Tibial nerve (tissue), 4 donors: ENCODE measurements around the gene GABPB1. TPM values are rescaled to one million over a fixed set of nuclear protein-coding genes. Genes with fewer than 3 reads are reported as not detected.
A peak's percentile ranks its signal among the peaks of the same experiment; 100 is the strongest.

Experiments used
- DNase-seq, 2 donors: peaks; one replicate each; pipeline ENCODE4 v3.0.0-alpha.2; 2019; ENCODE audit warnings: low spot score in 2 of 2
- H3K27ac ChIP-seq, 4 donors: fragments of 200-600 bp; sonication (generic) in 3 of 4; one replicate each; pipeline ENCODE4 v1.5.1; 2017 to 2019; ENCODE audit warnings: mild to moderate bottlenecking in 1 of 4
- H3K27me3 ChIP-seq, 2 donors: fragments of 200-600 bp; sonication (generic) in 1 of 2; one replicate each; pipeline versions ENCODE4 v1.5.1 to v1.6.0; 2017 to 2019
- H3K36me3 ChIP-seq, 3 donors: fragments of 200-600 bp; sonication (generic); one replicate each; pipeline ENCODE4 v1.5.1; 2018 to 2019
- H3K4me1 ChIP-seq, 4 donors: fragments of 200-600 bp; sonication (generic) in 3 of 4; one replicate each; pipeline ENCODE4 v1.5.1; 2017 to 2019
- H3K4me3 ChIP-seq, 4 donors: fragments of 200-600 bp; sonication (generic) in 3 of 4; one replicate each; pipeline ENCODE4 v1.5.1; 2017 to 2019; ENCODE audit warnings: mild to moderate bottlenecking in 1 of 4, moderate library complexity in 1 of 4
- H3K9me3 ChIP-seq, 4 donors: fragments of 200-600 bp; sonication (generic) in 3 of 4; one replicate each; pipeline ENCODE4 v1.5.1; 2017 to 2019
- CTCF ChIP-seq, 5 experiments: fragments of 200-600 bp in 3 of 5; fragments of 450-650 bp in 2 of 5; sonication (generic) in 3 of 5; IDR thresholded peaks; one replicate each; pipeline ENCODE4 v1.5.1; 2016 to 2019; ENCODE audit warnings: antibody characterized with exemption in 5 of 5, mild to moderate bottlenecking in 3 of 5, moderate library complexity in 2 of 5
- EP300 ChIP-seq, 2 donors: sonication (generic); formaldehyde crosslinking; IDR thresholded peaks; one replicate each; pipeline ENCODE4 v1.6.1; 2017; ENCODE audit warnings: antibody characterized with exemption in 2 of 2, mild to moderate bottlenecking in 1 of 2
- POLR2A ChIP-seq, 2 donors: fragments of 450-650 bp; IDR thresholded peaks; one replicate each; pipeline ENCODE4 v1.6.1; 2017; ENCODE audit warnings: antibody characterized with exemption in 2 of 2, mild to moderate bottlenecking in 2 of 2, moderate library complexity in 2 of 2
- WGBS, 2 donors: methylation state at CpG; one replicate each; pipeline ENCODE4 v1.1.5; 2018; 5-methylcytosine and 5-hydroxymethylcytosine counted together
- total RNA-seq, 4 donors: library from RNA; depleted of rRNA; stranded (reverse); fragments of >200 nt; gene quantifications; one replicate each; pipeline ENCODE4 v1.1.0, GENCODE V29; 2016

Gene GABPB1
- total RNA-seq, 4 donors from 2014 or later: 13.3 to 22.2 (median 17.4) TPM

DNA sequence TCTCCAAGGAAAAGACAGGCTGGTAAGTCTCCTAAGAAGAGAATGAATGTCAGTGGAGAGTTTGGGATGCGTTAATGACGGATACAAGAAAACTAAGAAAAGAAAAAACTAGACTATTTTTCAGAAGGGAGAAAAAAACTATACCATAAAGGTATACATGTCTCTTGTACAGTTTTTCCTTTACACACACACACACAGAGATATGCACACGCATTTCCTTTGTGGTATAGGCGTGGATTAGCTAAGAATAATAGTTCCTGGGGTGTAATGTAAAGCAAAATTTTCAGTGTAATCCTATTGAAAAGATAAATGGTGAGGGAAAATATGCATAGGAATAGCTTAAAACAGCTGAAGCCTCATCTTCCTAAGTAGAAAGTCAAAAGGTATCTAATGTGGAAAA, 36.3 kb downstream of the GABPB1 start:
- Histone ChIP-seq H3K9me3 (no peaks in the 10 kb centered on the region), H3K27me3 (no peaks in the 10 kb centered on the region), H3K4me1 (peaks cover 0 to 9% (median 0%) of the 10 kb centered on the region in 4 donors), H3K27ac (no peak overlapping the region), H3K36me3 (no peaks in the 10 kb centered on the region), H3K4me3 (no peak overlapping the region)
- TF ChIP-seq EP300 (IDR thresholded peaks at IDR 0.05) (no peak), CTCF (IDR thresholded peaks at IDR 0.05) (no peak), POLR2A (IDR thresholded peaks at IDR 0.05) (no peak)
- 83 to 87% methylated on average over 4 of the region's 4 CpGs for WGBS, 2 donors
- no peak for DNase-seq

- H3K9me3 ChIP-seq: no peaks in the 10 kb centered on the region
- no peaks in the 10 kb centered on the region for H3K36me3 ChIP-seq
- DNase-seq: no peak
- H3K27me3 ChIP-seq: no peaks in the 10 kb centered on the region
- H3K27ac ChIP-seq: no peak overlapping the region
- no peak overlapping the region for H3K4me3 ChIP-seq
- WGBS, 2 donors: 47 to 54% methylated on average over 4 of the region's 4 CpGs
- H3K4me1 ChIP-seq: peaks cover 0 to 9% (median 0%) of the 10 kb centered on the region in 4 donors
- TF ChIP-seq CTCF (IDR thresholded peaks at IDR 0.05) (peak; percentile 53 to 74 (median 62)), EP300 (IDR thresholded peaks at IDR 0.05) (no peak)
These were observed 39.0 kb downstream of the GABPB1 start for GRCh38 chr15:50315814-50316630.

- H3K4me1 ChIP-seq: peaks cover 0 to 9% (median 0%) of the 10 kb centered on the region in 4 donors
- H3K36me3 ChIP-seq: peaks cover 0 to 11% (median 0%) of the 10 kb centered on the region in 3 donors
- 89 to 91% methylated on average over 2 of the region's 2 CpGs for whole genome bisulfite sequencing, 2 donors
- no peak for DNase-seq
- H3K9me3 ChIP-seq: peaks cover 0 to 8% (median 0%) of the 10 kb centered on the region in 4 donors
- no peak overlapping the region for H3K4me3 ChIP-seq
- no peak overlapping the region for H3K27ac ChIP-seq
- no peaks in the 10 kb centered on the region for H3K27me3 ChIP-seq
- TF ChIP-seq EP300 (IDR thresholded peaks at IDR 0.05): no peak
- TF ChIP-seq POLR2A (IDR thresholded peaks at IDR 0.05): no peak
- TF ChIP-seq CTCF (IDR thresholded peaks at IDR 0.05): no peak
These were observed 42.4 kb downstream of the GABPB1 start for GRCh38 chr15:50312636-50313035.

DNA sequence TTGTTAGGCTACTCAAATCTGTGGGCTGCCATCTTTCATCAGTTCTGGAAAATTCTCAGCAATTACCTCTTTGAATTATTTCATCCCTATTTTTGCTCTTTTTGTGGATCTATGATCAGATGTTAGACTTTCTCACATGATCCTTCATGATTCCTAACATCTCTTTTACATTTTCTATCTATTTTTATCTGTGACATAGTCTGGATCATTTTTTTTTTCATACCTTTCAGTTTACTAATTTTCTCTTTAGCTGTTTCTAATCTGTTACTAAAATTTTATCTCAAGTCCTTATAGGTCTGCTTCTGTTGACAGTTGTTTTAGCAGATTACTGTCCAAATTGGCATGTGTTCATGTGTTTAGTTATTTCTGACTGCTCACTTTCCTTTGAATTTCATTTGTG, 47.2 kb downstream of the GABPB1 start:
- DNase-seq: no peak
- Histone ChIP-seq H3K27me3 (no peaks in the 10 kb centered on the region), H3K27ac (no peak overlapping the region), H3K9me3 (peaks cover 0 to 15% (median 0%) of the 10 kb centered on the region in 4 donors), H3K4me3 (no peak overlapping the region), H3K36me3 (peaks cover 0 to 34% (median 0%) of the 10 kb centered on the region in 3 donors), H3K4me1 (no peaks in the 10 kb centered on the region)
- no peak for TF ChIP-seq POLR2A (IDR thresholded peaks at IDR 0.05)
- no peak for TF ChIP-seq EP300 (IDR thresholded peaks at IDR 0.05)
- no peak for TF ChIP-seq CTCF (IDR thresholded peaks at IDR 0.05)

DNA sequence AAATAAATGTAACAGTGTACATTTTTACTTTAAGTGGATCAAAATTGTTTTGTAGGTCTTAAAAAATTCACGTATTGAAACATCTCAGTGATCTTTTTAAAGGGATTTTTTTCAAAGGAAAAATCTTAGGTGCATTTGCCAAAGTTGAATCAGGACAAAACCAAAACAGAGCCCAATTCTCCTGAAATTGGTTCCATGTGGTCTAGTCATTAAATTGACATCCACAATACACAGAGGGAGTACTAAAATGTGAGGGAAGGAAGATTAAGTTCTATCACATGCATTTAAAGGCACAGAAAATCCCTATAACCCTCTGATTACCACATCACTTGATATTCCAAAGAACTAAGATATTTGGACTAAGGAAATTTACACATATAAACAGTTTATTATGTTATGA, 50.2 kb downstream of the GABPB1 start:
- H3K36me3 ChIP-seq: peaks cover 0 to 55% (median 3%) of the 10 kb centered on the region in 3 donors
- no peaks in the 10 kb centered on the region for H3K27me3 ChIP-seq
- TF ChIP-seq CTCF (IDR thresholded peaks at IDR 0.05) (no peak), EP300 (IDR thresholded peaks at IDR 0.05) (no peak)
- H3K9me3 ChIP-seq: peaks cover 0 to 15% (median 0%) of the 10 kb centered on the region in 4 donors
- H3K27ac ChIP-seq: no peak overlapping the region
- H3K4me3 ChIP-seq: no peak overlapping the region
- no peaks in the 10 kb centered on the region for H3K4me1 ChIP-seq
- 55 to 56% methylated on average over 1 of the region's 1 CpG for WGBS, 2 donors
- DNase-seq: no peak
